Retinal pigment epithelial cell (primary cell): ENCODE data around the gene PDE4B.

ENCODE experiments used
- DNase-seq: peaks from one replicate; pipeline ENCODE4 v3.0.0-alpha.2; 2010; ENCODE audit warnings: low read depth
- H3K4me3 ChIP-seq: 2 replicates; pipeline ENCODE4 v1.5.1; 2011; ENCODE audit warnings: mild to moderate bottlenecking, low read length, control low read depth, moderate library complexity
- TF ChIP-seq, protein P1 (sequence below): conservative IDR thresholded peaks from 2 replicates; pipeline ENCODE4 v1.5.1; 2011; ENCODE audit warnings: low read depth, low read length, control low read depth, inconsistent platforms

PDE4B gene

DNA sequence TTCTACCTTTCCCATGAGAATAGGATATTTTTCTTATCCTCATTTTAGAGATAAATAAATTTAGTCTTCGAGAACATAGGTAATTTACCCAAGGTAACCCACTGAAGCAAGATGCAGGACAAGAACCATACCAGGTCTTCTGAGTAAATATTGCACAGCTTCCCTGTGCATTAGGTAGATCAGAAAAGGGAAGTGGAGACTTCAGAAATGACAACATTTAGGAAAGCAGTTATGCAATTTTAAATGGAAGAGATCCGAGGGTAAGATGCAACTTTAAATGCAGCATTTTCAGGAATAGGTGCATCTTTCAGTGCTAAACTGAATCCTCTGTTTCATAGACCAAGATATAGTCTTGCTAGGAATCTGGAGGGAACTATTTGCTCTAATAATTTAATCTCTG, 534.9 kb downstream of the PDE4B start:
- DNase-seq: no peak
- TF ChIP-seq, protein P1, sequence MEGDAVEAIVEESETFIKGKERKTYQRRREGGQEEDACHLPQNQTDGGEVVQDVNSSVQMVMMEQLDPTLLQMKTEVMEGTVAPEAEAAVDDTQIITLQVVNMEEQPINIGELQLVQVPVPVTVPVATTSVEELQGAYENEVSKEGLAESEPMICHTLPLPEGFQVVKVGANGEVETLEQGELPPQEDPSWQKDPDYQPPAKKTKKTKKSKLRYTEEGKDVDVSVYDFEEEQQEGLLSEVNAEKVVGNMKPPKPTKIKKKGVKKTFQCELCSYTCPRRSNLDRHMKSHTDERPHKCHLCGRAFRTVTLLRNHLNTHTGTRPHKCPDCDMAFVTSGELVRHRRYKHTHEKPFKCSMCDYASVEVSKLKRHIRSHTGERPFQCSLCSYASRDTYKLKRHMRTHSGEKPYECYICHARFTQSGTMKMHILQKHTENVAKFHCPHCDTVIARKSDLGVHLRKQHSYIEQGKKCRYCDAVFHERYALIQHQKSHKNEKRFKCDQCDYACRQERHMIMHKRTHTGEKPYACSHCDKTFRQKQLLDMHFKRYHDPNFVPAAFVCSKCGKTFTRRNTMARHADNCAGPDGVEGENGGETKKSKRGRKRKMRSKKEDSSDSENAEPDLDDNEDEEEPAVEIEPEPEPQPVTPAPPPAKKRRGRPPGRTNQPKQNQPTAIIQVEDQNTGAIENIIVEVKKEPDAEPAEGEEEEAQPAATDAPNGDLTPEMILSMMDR: no peak
- H3K4me3 ChIP-seq: no peak overlapping the region

- H3K4me3 ChIP-seq: no peak overlapping the region
- no peak for DNase-seq
- TF ChIP-seq, protein P1: no peak
Measured at GRCh38 chr1:66328896-66329295, 536.2 kb downstream of the PDE4B start.

DNA sequence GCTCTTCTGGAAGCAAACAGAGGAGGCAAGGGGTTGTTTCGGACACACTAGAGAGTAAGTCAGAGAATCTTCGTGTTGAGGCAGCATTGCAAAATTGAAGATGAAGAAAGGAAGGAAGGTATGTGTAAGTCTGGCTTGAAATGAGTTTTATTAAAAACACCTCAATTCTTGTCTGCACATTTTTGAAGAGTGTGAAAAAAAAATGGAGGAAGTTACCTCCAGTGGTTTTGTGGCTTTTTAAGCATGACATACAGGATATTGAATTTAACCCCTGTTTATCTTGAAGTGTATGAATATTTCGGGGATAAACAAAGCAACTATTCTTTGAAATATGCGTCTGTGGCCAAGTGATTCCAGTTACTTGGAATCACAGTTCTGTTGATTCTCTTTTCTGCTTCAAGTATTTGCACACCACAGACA, 538.0 kb downstream of the PDE4B start:
- TF ChIP-seq, protein P1: no peak
- DNase-seq: no peak
- no peak overlapping the region for H3K4me3 ChIP-seq

GRCh38 chr1:66331658-66332547, 539.2 kb downstream of the PDE4B start:
- TF ChIP-seq, protein P1: peak; percentile 30
- peak overlapping the region; percentile 65 for H3K4me3 ChIP-seq
- peak; percentile 62 for DNase-seq

- TF ChIP-seq, protein P1: no peak
- H3K4me3 ChIP-seq: peak overlapping the region; percentile 65
- DNase-seq: no peak
Measured at GRCh38 chr1:66332548-66332901, 539.8 kb downstream of the PDE4B start.

DNA sequence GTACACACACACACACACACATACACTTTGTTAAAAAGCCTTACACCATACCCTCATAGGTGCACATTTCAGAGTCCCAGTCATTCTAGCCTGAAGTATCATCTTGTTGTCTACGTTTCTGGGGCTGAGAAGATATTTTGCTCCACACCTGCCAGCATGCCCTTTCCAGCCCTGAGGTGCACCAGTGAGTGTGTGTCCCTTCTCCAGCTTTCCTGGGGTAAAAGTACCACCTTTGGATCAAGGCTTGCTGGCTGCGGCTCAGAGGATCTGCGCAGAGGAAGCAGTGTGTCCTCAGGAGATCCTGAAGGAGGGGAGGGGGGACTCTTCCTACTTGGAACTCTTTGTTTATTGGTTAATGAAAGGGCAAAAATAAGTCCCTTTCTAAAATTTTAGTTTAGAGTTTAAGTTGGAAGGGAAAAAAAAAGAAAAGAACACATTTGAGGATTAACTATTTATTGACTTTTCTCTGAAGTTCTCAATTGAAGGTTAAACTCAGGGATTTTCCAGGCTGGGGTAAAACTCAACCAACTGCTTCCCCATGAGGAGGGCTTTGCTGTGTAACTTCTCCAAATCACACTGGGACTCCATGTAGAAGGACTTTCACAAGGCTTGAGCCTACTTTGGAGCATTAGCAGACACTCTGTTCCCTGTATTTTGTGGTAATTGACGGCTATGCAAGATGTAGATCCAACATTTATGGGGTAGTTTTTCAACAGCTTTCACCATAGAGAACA, 540.9 kb downstream of the PDE4B start:
- peak overlapping the region; percentile 65 for H3K4me3 ChIP-seq
- DNase-seq: no peak
- TF ChIP-seq, protein P1: no peak
